ENCODE measurements around the gene EIF1. TPM values are rescaled to one million over a fixed set of nuclear protein-coding genes. Genes with fewer than 3 reads are reported as not detected.
A peak's percentile ranks its signal among the peaks of the same experiment; 100 is the strongest.

The EIF1 gene
- polyA plus RNA-seq, 1 donor (not counting 4 experiments of a cell fraction or from before 2014, with no cell fraction given): 308 TPM

DNA sequence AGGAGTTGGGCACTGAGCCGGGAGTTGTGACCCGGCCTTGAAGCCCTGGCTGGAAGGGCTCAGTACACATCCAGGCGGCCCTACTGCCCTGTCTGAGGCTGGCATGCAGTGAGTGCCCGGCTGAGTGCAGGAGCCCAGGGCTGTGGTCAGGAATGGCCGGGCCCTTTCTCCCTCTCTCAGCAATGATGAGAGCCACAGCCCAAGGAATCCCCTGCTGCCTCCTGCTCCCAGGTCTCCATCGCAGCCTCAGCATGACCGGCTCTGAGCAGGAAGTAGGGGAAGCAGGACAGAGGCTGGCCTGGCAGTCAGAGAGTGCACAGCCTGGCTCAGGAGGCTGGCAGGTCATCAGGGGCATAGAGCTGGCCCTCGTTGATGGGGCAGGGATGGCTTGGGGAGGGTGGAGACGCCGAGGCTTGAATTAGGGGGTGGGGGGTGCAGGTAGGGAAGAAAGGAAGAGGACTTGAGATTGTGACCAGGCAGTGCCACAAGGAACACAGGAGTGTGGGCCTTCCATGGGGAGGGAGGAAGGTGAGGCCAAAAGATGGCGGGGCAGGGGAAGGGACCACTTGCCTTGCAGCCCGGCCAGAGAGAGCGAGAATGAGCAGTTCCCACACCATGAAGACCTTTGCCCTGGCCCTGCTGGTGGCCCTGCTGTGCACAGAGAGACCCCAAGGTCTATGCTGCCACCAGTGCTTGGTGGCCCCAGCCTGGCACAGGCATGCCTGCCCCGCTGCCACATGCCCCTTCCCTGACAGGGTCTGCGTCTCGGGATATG lies 32.2 kb upstream of the EIF1 start:
- DNase-seq (ENCODE audit: low read depth, low spot score): no peak
- Histone ChIP-seq H3K4me2 (ENCODE audit: control insufficient read depth, extremely low read depth, insufficient read depth, low read depth, low read length) (peak overlapping the region; percentile 67), H2AFZ (ENCODE audit: control insufficient read depth, low read length) (no peak overlapping the region), H3K4me3 (ENCODE audit: control insufficient read depth in 2 of 3, extremely low read depth in 1 of 3, insufficient read depth in 2 of 3, low read depth in 1 of 3, low read length in 3 of 3) (peak overlapping the region in 1 of 3 experiments; percentile 38), H3K79me2 (ENCODE audit: control insufficient read depth, insufficient read depth, low read length) (peaks cover 3% of the 10 kb centered on the region), H4K20me1 (ENCODE audit: control insufficient read depth, extremely low read depth, insufficient read depth, low read length) (no peaks in the 10 kb centered on the region), H3K27ac (ENCODE audit: control insufficient read depth, insufficient read depth, low read length) (peak overlapping the region; percentile 100), H3K4me1 (ENCODE audit: control insufficient read depth, extremely low read depth, insufficient read depth, low read length) (peaks cover 96% of the 10 kb centered on the region), H3K36me3 (ENCODE audit: control insufficient read depth in 2 of 2, extremely low read depth in 1 of 2, insufficient read depth in 2 of 2, low read length in 2 of 2) (no peaks in the 10 kb centered on the region), H3K27me3 (ENCODE audit: control insufficient read depth, extremely low read depth, insufficient read depth, low read length) (no peaks in the 10 kb centered on the region), H3K9me3 (ENCODE audit: control insufficient read depth, low read depth, low read length) (no peaks in the 10 kb centered on the region), H3K9ac (ENCODE audit: control insufficient read depth, extremely low read depth, insufficient read depth, low read length) (peak overlapping the region; percentile 97), H3K9me1 (ENCODE audit: control insufficient read depth, extremely low read depth, insufficient read depth, low read length) (peaks cover 2% of the 10 kb centered on the region)
- dilution Hi-C loops (cut with MboI; ENCODE audit: extremely low pct_ligation_motif_present, low sequenced_read_pairs): no loop called here
- TF ChIP-seq EZH2 (IDR thresholded peaks at IDR 0.05; ENCODE audit: low read length): no peak
- TF ChIP-seq, protein P1, sequence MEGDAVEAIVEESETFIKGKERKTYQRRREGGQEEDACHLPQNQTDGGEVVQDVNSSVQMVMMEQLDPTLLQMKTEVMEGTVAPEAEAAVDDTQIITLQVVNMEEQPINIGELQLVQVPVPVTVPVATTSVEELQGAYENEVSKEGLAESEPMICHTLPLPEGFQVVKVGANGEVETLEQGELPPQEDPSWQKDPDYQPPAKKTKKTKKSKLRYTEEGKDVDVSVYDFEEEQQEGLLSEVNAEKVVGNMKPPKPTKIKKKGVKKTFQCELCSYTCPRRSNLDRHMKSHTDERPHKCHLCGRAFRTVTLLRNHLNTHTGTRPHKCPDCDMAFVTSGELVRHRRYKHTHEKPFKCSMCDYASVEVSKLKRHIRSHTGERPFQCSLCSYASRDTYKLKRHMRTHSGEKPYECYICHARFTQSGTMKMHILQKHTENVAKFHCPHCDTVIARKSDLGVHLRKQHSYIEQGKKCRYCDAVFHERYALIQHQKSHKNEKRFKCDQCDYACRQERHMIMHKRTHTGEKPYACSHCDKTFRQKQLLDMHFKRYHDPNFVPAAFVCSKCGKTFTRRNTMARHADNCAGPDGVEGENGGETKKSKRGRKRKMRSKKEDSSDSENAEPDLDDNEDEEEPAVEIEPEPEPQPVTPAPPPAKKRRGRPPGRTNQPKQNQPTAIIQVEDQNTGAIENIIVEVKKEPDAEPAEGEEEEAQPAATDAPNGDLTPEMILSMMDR (optimal IDR thresholded peaks at IDR 0.05 in 1 of 3, IDR thresholded peaks at IDR 0.05 in 1 of 3, conservative IDR thresholded peaks at IDR 0.05 in 1 of 3; ENCODE audit: extremely low read depth in 1 of 3, insufficient read depth in 2 of 3, low read length in 3 of 3): no peak
- no peak for FAIRE-seq

DNA sequence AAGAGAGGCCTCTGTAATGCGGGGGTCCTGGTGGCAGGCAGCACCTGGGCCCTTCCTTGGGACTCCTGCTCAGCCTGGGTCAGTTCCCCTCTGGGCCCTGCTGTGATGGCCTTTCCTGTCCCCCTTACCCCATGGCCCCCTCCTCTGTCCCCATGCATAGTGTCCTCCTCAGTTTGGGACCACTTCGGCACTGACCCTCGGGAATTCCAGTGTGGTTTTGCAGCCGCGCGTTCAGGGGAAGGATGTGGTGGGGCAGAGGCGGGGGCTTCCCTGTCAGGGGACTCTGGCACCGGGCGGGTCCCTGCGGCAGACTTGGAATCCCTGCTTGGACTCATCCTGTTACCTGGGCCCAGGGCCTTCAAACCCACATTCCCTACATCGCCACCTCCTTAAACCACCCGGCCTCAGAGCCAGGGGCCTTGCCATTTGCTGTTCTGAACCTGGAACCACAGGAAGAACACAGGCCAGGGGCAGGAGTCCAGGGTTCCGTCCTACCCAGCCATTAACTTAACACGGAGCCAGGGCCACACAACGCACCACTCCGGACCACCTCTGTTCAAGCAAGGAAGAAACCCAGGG lies 31.4 kb upstream of the EIF1 start:
- no peak for FAIRE-seq
- no peak for DNase-seq (ENCODE audit: low read depth, low spot score)
- peaks cover 89% of the 10 kb centered on the region for H3K4me1 ChIP-seq (ENCODE audit: control insufficient read depth, extremely low read depth, insufficient read depth, low read length)

More for the DNA sequence above, 31.4 kb upstream of the EIF1 start:
- Histone ChIP-seq H3K27me3 (ENCODE audit: control insufficient read depth, extremely low read depth, insufficient read depth, low read length) (no peaks in the 10 kb centered on the region), H4K20me1 (ENCODE audit: control insufficient read depth, extremely low read depth, insufficient read depth, low read length) (no peaks in the 10 kb centered on the region), H3K4me3 (ENCODE audit: control insufficient read depth in 2 of 3, extremely low read depth in 1 of 3, insufficient read depth in 2 of 3, low read depth in 1 of 3, low read length in 3 of 3) (no peak overlapping the region), H3K9me3 (ENCODE audit: control insufficient read depth, low read depth, low read length) (no peaks in the 10 kb centered on the region), H3K36me3 (ENCODE audit: control insufficient read depth in 2 of 2, extremely low read depth in 1 of 2, insufficient read depth in 2 of 2, low read length in 2 of 2) (no peaks in the 10 kb centered on the region), H3K9ac (ENCODE audit: control insufficient read depth, extremely low read depth, insufficient read depth, low read length) (peak overlapping the region; percentile 97), H3K79me2 (ENCODE audit: control insufficient read depth, insufficient read depth, low read length) (no peaks in the 10 kb centered on the region), H3K27ac (ENCODE audit: control insufficient read depth, insufficient read depth, low read length) (peak overlapping the region; percentile 100), H3K4me2 (ENCODE audit: control insufficient read depth, extremely low read depth, insufficient read depth, low read depth, low read length) (peak overlapping the region; percentile 67), H2AFZ (ENCODE audit: control insufficient read depth, low read length) (no peak overlapping the region), H3K9me1 (ENCODE audit: control insufficient read depth, extremely low read depth, insufficient read depth, low read length) (peaks cover 2% of the 10 kb centered on the region)
- TF ChIP-seq EZH2 (IDR thresholded peaks at IDR 0.05; ENCODE audit: low read length): no peak
- TF ChIP-seq, protein P1 (optimal IDR thresholded peaks at IDR 0.05 in 1 of 3, IDR thresholded peaks at IDR 0.05 in 1 of 3, conservative IDR thresholded peaks at IDR 0.05 in 1 of 3; ENCODE audit: extremely low read depth in 1 of 3, insufficient read depth in 2 of 3, low read length in 3 of 3): no peak
- dilution Hi-C loops (cut with MboI; ENCODE audit: extremely low pct_ligation_motif_present, low sequenced_read_pairs): no loop called here
